Keratinocyte (primary cell): ENCODE results near the gene TTC3. TPM values are rescaled to one million over a fixed set of nuclear protein-coding genes. Genes with fewer than 3 reads are reported as not detected.

ENCODE experiments used
- DNase-seq: peaks from one replicate; pipeline ENCODE4 v3.0.0-alpha.2; 2011; ENCODE audit warnings: low read depth, missing footprints, low spot score
- FAIRE-seq: peaks from 2 replicates; lab custom pipeline; 2011; peaks lifted over from hg19 to GRCh38; lab: Jason Lieb, UNC
- H2AFZ ChIP-seq: 2 replicates; pipeline ENCODE4 v1.6.0; 2012; ENCODE audit warnings: low read length, control low read depth, inconsistent platforms; ENCODE audit not compliant: control insufficient read depth
- H3K27ac ChIP-seq: 2 replicates; pipeline ENCODE4 v1.5.1; 2011; ENCODE audit warnings: low read length; ENCODE audit not compliant: control insufficient read depth, insufficient read depth
- H3K27me3 ChIP-seq: 3 replicates; pipeline ENCODE4 v1.6.0; 2011; ENCODE audit warnings: low read length; ENCODE audit not compliant: control insufficient read depth, insufficient read depth; ENCODE audit errors: extremely low read depth
- H3K36me3 ChIP-seq, 2 experiments: 2 replicates in 1 of 2; 3 replicates in 1 of 2; pipeline ENCODE4 v1.5.1; 2011; ENCODE audit warnings: low read length in 2 of 2, mild to moderate bottlenecking in 1 of 2; ENCODE audit not compliant: control insufficient read depth in 2 of 2, insufficient read depth in 2 of 2; ENCODE audit errors: extremely low read depth in 1 of 2
- H3K4me1 ChIP-seq: 3 replicates; pipeline ENCODE4 v1.5.1; 2011; ENCODE audit warnings: low read length; ENCODE audit not compliant: control insufficient read depth, insufficient read depth; ENCODE audit errors: extremely low read depth
- H3K4me2 ChIP-seq: 3 replicates; pipeline ENCODE4 v1.6.0; 2011; ENCODE audit warnings: low read depth, low read length; ENCODE audit not compliant: control insufficient read depth, insufficient read depth; ENCODE audit errors: extremely low read depth
- H3K4me3 ChIP-seq, 3 experiments: fragments of 200-600 bp in 1 of 3; sonication (generic) in 1 of 3; 2 replicates in 2 of 3; 3 replicates in 1 of 3; pipeline ENCODE4 v1.5.1; 2011 to 2016; ENCODE audit warnings: low read length in 3 of 3, mild to moderate bottlenecking in 3 of 3, control low read depth in 2 of 3, inconsistent platforms in 1 of 3, low read depth in 1 of 3, mixed read lengths in 1 of 3, mixed run types in 1 of 3, moderate library complexity in 1 of 3; ENCODE audit not compliant: control insufficient read depth in 2 of 3, insufficient read depth in 2 of 3; ENCODE audit errors: extremely low read depth in 1 of 3
- H3K79me2 ChIP-seq: 2 replicates; pipeline ENCODE4 v1.6.0; 2012; ENCODE audit warnings: low read length; ENCODE audit not compliant: control insufficient read depth, insufficient read depth
- H3K9ac ChIP-seq: 3 replicates; pipeline ENCODE4 v1.6.0; 2011; ENCODE audit warnings: low read length; ENCODE audit not compliant: control insufficient read depth, insufficient read depth; ENCODE audit errors: extremely low read depth
- H3K9me1 ChIP-seq: 3 replicates; pipeline ENCODE4 v1.6.0; 2011; ENCODE audit warnings: low read length; ENCODE audit not compliant: control insufficient read depth, insufficient read depth; ENCODE audit errors: extremely low read depth
- H3K9me3 ChIP-seq: 2 replicates; pipeline ENCODE4 v1.5.1; 2012; ENCODE audit warnings: low read depth, low read length; ENCODE audit not compliant: control insufficient read depth
- H4K20me1 ChIP-seq: 3 replicates; pipeline ENCODE4 v1.6.0; 2011; ENCODE audit warnings: low read length; ENCODE audit not compliant: control insufficient read depth, insufficient read depth; ENCODE audit errors: extremely low read depth
- CTCF ChIP-seq, 3 experiments: IDR thresholded peaks in 1 of 3; conservative IDR thresholded peaks in 1 of 3; optimal IDR thresholded peaks in 1 of 3; 2 replicates in 2 of 3; 3 replicates in 1 of 3; pipeline versions ENCODE3 to v1.5.1; 2011; ENCODE audit warnings: low read length in 3 of 3, mild to moderate bottlenecking in 3 of 3, moderate library complexity in 2 of 3, control low read depth in 1 of 3, inconsistent platforms in 1 of 3; ENCODE audit not compliant: insufficient read depth in 2 of 3; ENCODE audit errors: extremely low read depth in 1 of 3
- EZH2 ChIP-seq: IDR thresholded peaks from one replicate; pipeline ENCODE4 v1.6.1; 2012; ENCODE audit warnings: inconsistent platforms, mild to moderate bottlenecking, low read length, moderate library complexity
- dilution Hi-C: fragments of 300-500 bp; cut with MboI; formaldehyde crosslinking; loops from one replicate; pipeline ENCODE4 v1.7.0; 2020; ENCODE audit warnings: low sequenced_read_pairs; ENCODE audit not compliant: extremely low pct_ligation_motif_present
- polyA plus RNA-seq, 5 experiments: library from polyadenylated mRNA; depleted of rRNA in 3 of 5; stranded (reverse) in 3 of 5; stranded (forward) in 1 of 5; unstranded in 1 of 5; fragments of >200 nt; gene quantifications; 1 replicate in 1 of 5; 2 replicates in 3 of 5; 3 replicates in 1 of 5; pipeline versions ENCODE4 v1.2.1 to v1.2.3, GENCODE V29; 2011 to 2012; ENCODE audit warnings: missing spikeins in 2 of 5, low read depth in 1 of 5, low replicate concordance in 1 of 5

Gene TTC3
- polyA plus RNA-seq, 1 donor (not counting 4 experiments of a cell fraction or from before 2014, with no cell fraction given): 38.5 TPM

GRCh38 chr21:37063433-37063832, 9.6 kb upstream of the TTC3 start:
- Histone ChIP-seq H3K4me1 (peaks cover 7% of the 10 kb centered on the region), H3K79me2 (no peaks in the 10 kb centered on the region), H3K36me3 (peaks cover 0 to 2% of the 10 kb centered on the region in 2 experiments), H4K20me1 (no peaks in the 10 kb centered on the region), H3K9ac (no peak overlapping the region), H2AFZ (no peak overlapping the region), H3K4me3 (no peak overlapping the region), H3K27me3 (no peaks in the 10 kb centered on the region), H3K9me1 (no peaks in the 10 kb centered on the region), H3K9me3 (no peaks in the 10 kb centered on the region), H3K4me2 (no peak overlapping the region), H3K27ac (no peak overlapping the region)
- dilution Hi-C loops: no loop called here
- no peak for FAIRE-seq
- no peak for DNase-seq
- TF ChIP-seq EZH2 (no peak), CTCF (optimal IDR thresholded peaks at IDR 0.05 in 1 of 3, IDR thresholded peaks at IDR 0.05 in 1 of 3, conservative IDR thresholded peaks at IDR 0.05 in 1 of 3; ENCODE audit: extremely low read depth in 1 of 3, insufficient read depth in 2 of 3, low read length in 3 of 3) (no peak)

DNA sequence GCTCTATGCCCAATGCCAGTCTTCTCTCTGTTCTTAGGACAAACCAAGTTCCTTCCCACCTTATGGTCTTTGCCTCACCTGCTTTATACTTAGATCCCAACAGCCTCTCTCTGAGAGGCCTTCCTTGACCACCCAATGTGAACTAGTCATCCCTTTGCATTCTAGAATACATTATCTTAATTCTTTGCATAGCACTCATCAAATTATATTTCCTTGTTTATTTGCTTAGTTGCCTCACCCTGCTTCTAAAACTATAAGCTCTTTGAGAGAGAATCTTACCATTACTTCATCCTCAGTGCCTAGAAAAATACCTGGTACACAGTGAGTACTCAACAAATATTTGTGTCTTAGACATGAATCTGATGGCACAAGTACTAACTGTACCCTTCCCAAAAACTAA, 8.2 kb upstream of the TTC3 start:
- peaks cover 7% of the 10 kb centered on the region for H3K4me1 ChIP-seq
- no peak overlapping the region for H2AFZ ChIP-seq
- H3K4me3 ChIP-seq: no peak overlapping the region
- TF ChIP-seq EZH2: no peak
- no peak for TF ChIP-seq CTCF (optimal IDR thresholded peaks at IDR 0.05 in 1 of 3, IDR thresholded peaks at IDR 0.05 in 1 of 3, conservative IDR thresholded peaks at IDR 0.05 in 1 of 3; ENCODE audit: extremely low read depth in 1 of 3, insufficient read depth in 2 of 3, low read length in 3 of 3)
- H3K9ac ChIP-seq: no peak overlapping the region
- no peaks in the 10 kb centered on the region for H3K9me3 ChIP-seq
- DNase-seq: no peak
- H3K27ac ChIP-seq: no peak overlapping the region
- peaks cover 0 to 2% of the 10 kb centered on the region in 2 experiments for H3K36me3 ChIP-seq
- H3K27me3 ChIP-seq: no peaks in the 10 kb centered on the region
- FAIRE-seq: no peak
- no peaks in the 10 kb centered on the region for H3K9me1 ChIP-seq
- dilution Hi-C loops: no loop called here
- H3K4me2 ChIP-seq: no peak overlapping the region
- H3K79me2 ChIP-seq: no peaks in the 10 kb centered on the region
- no peaks in the 10 kb centered on the region for H4K20me1 ChIP-seq
